ENCODE results near the gene PAX4. TPM values are rescaled to one million over a fixed set of nuclear protein-coding genes. Genes with fewer than 3 reads are reported as not detected.

PAX4 gene
- total RNA-seq, 3 donors from 2014 or later, result 0.96 to 1.8 TPM; not detected in 1

GRCh38 chr7:127657500-127657899, 39.6 kb upstream of the PAX4 start:
- Histone ChIP-seq H3K9me3 (no peaks in the 10 kb centered on the region), H3K4me1 (ENCODE audit: low read depth) (peaks cover 10% of the 10 kb centered on the region), H3K4me3 (no peak overlapping the region), H3K36me3 (ENCODE audit: low read depth) (no peaks in the 10 kb centered on the region)
- TF ChIP-seq CTCF (IDR thresholded peaks at IDR 0.05), result no peak
- intact Hi-C loops (cut with DNase I, micrococcal nuclease), result no loop called here
- DNase-seq, result no peak
- no peak for ATAC-seq

- Histone ChIP-seq H3K9me3 (no peaks in the 10 kb centered on the region), H3K4me1 (ENCODE audit: low read depth) (peaks cover 10% of the 10 kb centered on the region), H3K36me3 (ENCODE audit: low read depth) (no peaks in the 10 kb centered on the region), H3K4me3 (no peak overlapping the region)
- TF ChIP-seq CTCF (IDR thresholded peaks at IDR 0.05), result no peak
- no peak for ATAC-seq
- intact Hi-C loops (cut with DNase I, micrococcal nuclease), result no loop called here
- DNase-seq, result no peak
Measured at GRCh38 chr7:127655720-127656119, 37.8 kb upstream of the PAX4 start.

GRCh38 chr7:127654404-127655394, 36.8 kb upstream of the PAX4 start:
- no peaks in the 10 kb centered on the region for H3K36me3 ChIP-seq (ENCODE audit: low read depth)
- no peak for DNase-seq
- no peak for TF ChIP-seq CTCF (IDR thresholded peaks at IDR 0.05)
- H3K4me1 ChIP-seq (ENCODE audit: low read depth), result peaks cover 10% of the 10 kb centered on the region
- intact Hi-C loops (cut with DNase I, micrococcal nuclease), result no loop called here
- no peak for ATAC-seq
- no peak overlapping the region for H3K4me3 ChIP-seq
- no peaks in the 10 kb centered on the region for H3K9me3 ChIP-seq

- Histone ChIP-seq H3K36me3 (ENCODE audit: low read depth) (no peaks in the 10 kb centered on the region), H3K4me1 (ENCODE audit: low read depth) (peaks cover 10% of the 10 kb centered on the region), H3K9me3 (no peaks in the 10 kb centered on the region), H3K4me3 (no peak overlapping the region)
- ATAC-seq (no peak), DNase-seq (no peak)
- TF ChIP-seq CTCF (IDR thresholded peaks at IDR 0.05), result no peak
- intact Hi-C loops (cut with DNase I, micrococcal nuclease), result no loop called here
Measured at GRCh38 chr7:127653396-127653795, 35.5 kb upstream of the PAX4 start.

- Histone ChIP-seq H3K36me3 (ENCODE audit: low read depth) (no peaks in the 10 kb centered on the region), H3K9me3 (no peaks in the 10 kb centered on the region), H3K4me3 (peak overlapping the region; percentile 68), H3K4me1 (ENCODE audit: low read depth) (peaks cover 10% of the 10 kb centered on the region)
- no peak for TF ChIP-seq CTCF (IDR thresholded peaks at IDR 0.05)
- intact Hi-C loops (cut with DNase I, micrococcal nuclease), result no loop called here
- no peak for DNase-seq
- peak; percentile 20 for ATAC-seq
Measured at GRCh38 chr7:127652333-127653248, 34.6 kb upstream of the PAX4 start.
